ENCODE measurements around the gene COPG1.
A peak's percentile ranks its signal among the peaks of the same experiment; 100 is the strongest.

The COPG1 gene

GRCh38 chr3:129231331-129232119 is 17.9 kb upstream of the COPG1 start:
- TF ChIP-seq CTCF (IDR thresholded peaks at IDR 0.05; ENCODE audit: extremely low read depth, insufficient read depth, missing control alignments) = no peak
- in situ Hi-C loops (cut with MboI; ENCODE audit: low pct_unique_long_range_greater_than_20kb, low sequenced_read_pairs, unreplicated experiment) = no loop called here
- DNase-seq (ENCODE audit: low spot score) = no peak

DNA sequence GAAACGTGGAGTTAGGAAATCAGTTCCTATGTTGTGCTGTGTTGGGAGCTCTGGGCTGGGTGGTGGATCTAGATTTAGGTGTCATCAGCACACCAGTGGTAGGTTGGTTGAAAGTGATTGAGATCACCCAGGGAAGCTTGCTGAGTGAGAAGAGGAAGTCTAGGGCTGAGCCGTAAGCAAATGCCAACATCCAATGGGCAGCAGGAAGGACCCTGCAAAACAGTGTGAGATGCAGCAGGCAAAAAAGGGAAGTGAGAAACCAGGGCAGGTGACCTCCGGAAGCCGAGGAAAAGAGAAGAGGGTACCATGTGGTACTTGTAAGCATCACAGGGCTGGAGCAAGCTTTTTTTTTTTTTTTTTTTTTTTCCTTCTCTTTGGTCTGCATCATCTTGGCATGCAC is 15.9 kb upstream of the COPG1 start:
- peak; percentile 74 for DNase-seq (ENCODE audit: low spot score)
- in situ Hi-C loops (cut with MboI; ENCODE audit: low pct_unique_long_range_greater_than_20kb, low sequenced_read_pairs, unreplicated experiment) = no loop called here
- no peak for TF ChIP-seq CTCF (IDR thresholded peaks at IDR 0.05; ENCODE audit: extremely low read depth, insufficient read depth, missing control alignments)

GRCh38 chr3:129234441-129234840 is 15.0 kb upstream of the COPG1 start:
- DNase-seq (ENCODE audit: low spot score) = no peak
- in situ Hi-C loops (cut with MboI; ENCODE audit: low pct_unique_long_range_greater_than_20kb, low sequenced_read_pairs, unreplicated experiment) = no loop called here
- no peak for TF ChIP-seq CTCF (IDR thresholded peaks at IDR 0.05; ENCODE audit: extremely low read depth, insufficient read depth, missing control alignments)

GRCh38 chr3:129235344-129235917 is 14.0 kb upstream of the COPG1 start:
- in situ Hi-C loops (cut with MboI; ENCODE audit: low pct_unique_long_range_greater_than_20kb, low sequenced_read_pairs, unreplicated experiment) = no loop called here
- TF ChIP-seq CTCF (IDR thresholded peaks at IDR 0.05; ENCODE audit: extremely low read depth, insufficient read depth, missing control alignments) = no peak
- no peak for DNase-seq (ENCODE audit: low spot score)

- in situ Hi-C loops (cut with MboI; ENCODE audit: low pct_unique_long_range_greater_than_20kb, low sequenced_read_pairs, unreplicated experiment) = no loop called here
- no peak for DNase-seq (ENCODE audit: low spot score)
- no peak for TF ChIP-seq CTCF (IDR thresholded peaks at IDR 0.05; ENCODE audit: extremely low read depth, insufficient read depth, missing control alignments)
Measured at GRCh38 chr3:129238945-129239705, 10.3 kb upstream of the COPG1 start.

DNA sequence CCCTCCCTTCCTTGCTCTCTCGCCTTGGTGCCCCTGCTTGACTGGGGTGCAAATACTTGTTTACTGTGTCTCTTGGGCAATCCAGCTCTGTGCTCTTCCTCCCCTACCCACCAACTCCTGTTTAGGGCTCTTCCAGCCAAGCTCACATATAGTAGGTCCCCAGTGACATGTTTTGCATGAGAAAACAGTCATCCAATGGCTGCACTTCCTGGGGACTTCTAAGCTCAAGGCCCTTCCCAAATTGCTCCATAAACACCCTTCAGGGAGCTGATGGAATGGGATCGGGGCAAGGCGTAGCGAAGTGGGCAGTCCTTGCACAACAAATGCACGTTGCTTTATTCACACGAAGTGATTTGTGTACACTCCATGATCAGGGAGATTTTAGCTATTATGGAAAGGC is 9.4 kb upstream of the COPG1 start:
- DNase-seq (ENCODE audit: low spot score) = no peak
- in situ Hi-C loops (cut with MboI; ENCODE audit: low pct_unique_long_range_greater_than_20kb, low sequenced_read_pairs, unreplicated experiment) = loop anchor here (10.0 kb wide), 1 partner anchor 185 kb away; no protein-coding TSS in a partner anchor
- TF ChIP-seq CTCF (IDR thresholded peaks at IDR 0.05; ENCODE audit: extremely low read depth, insufficient read depth, missing control alignments) = no peak

Data from GM13977 (cell line).